Liver (tissue), 9 donors: ENCODE results near the gene THUMPD2. TPM values are rescaled to one million over a fixed set of nuclear protein-coding genes. Genes with fewer than 3 reads are reported as not detected.

Experiments used
- DNase-seq: peaks from one replicate; pipeline ENCODE4 v3.0.0-alpha.2; 2017; ENCODE audit warnings: low spot score
- H3K27ac ChIP-seq, 2 donors: one replicate each; pipeline ENCODE4 v1.7.0; 2013; ENCODE audit warnings: inconsistent platforms in 2 of 2, low read length in 2 of 2, control low read depth in 1 of 2, low read depth in 1 of 2, mild to moderate bottlenecking in 1 of 2
- H3K27me3 ChIP-seq, 4 donors: one replicate each; pipeline versions ENCODE4 v1.6.1 to v1.7.0; 2013; ENCODE audit warnings: low read length in 3 of 4, inconsistent platforms in 1 of 4, mild to moderate bottlenecking in 1 of 4, moderate library complexity in 1 of 4; ENCODE audit not compliant: control insufficient read depth in 4 of 4, insufficient read depth in 4 of 4
- H3K36me3 ChIP-seq, 4 donors: one replicate each; pipeline versions ENCODE4 v1.6.1 to v1.7.0; 2013; ENCODE audit warnings: low read length in 3 of 4, mild to moderate bottlenecking in 3 of 4, low read depth in 1 of 4, moderate library complexity in 1 of 4; ENCODE audit not compliant: control insufficient read depth in 4 of 4, insufficient read depth in 3 of 4
- H3K4me1 ChIP-seq, 4 donors: one replicate each; pipeline versions ENCODE4 v1.6.1 to v1.7.0; 2013; ENCODE audit warnings: low read length in 3 of 4, mild to moderate bottlenecking in 3 of 4, moderate library complexity in 1 of 4; ENCODE audit not compliant: control insufficient read depth in 4 of 4, insufficient read depth in 4 of 4
- H3K4me3 ChIP-seq, 3 donors: one replicate each; pipeline versions ENCODE4 v1.6.1 to v1.7.0; 2013; ENCODE audit warnings: low read length in 3 of 3, control low read depth in 1 of 3, low read depth in 1 of 3, mild to moderate bottlenecking in 1 of 3
- H3K9ac ChIP-seq, 2 donors: one replicate each; pipeline ENCODE4 v1.7.0; 2013; ENCODE audit warnings: low read length in 2 of 2, mild to moderate bottlenecking in 2 of 2, moderate library complexity in 2 of 2, control low read depth in 1 of 2, low read depth in 1 of 2
- H3K9me3 ChIP-seq, 4 donors: one replicate each; pipeline versions ENCODE4 v1.6.1 to v1.7.0; 2013; ENCODE audit warnings: low read length in 3 of 4; ENCODE audit not compliant: control insufficient read depth in 4 of 4
- EGR1 ChIP-seq, 2 donors: IDR thresholded peaks; 2 replicates each; pipeline ENCODE4 v1.6.1; 2016 to 2018; ENCODE audit warnings: antibody characterized with exemption in 2 of 2, low read depth in 2 of 2
- FOXA2 ChIP-seq: IDR thresholded peaks from 2 replicates; pipeline ENCODE4 v1.6.1; 2016; ENCODE audit warnings: antibody characterized with exemption
- GABPA ChIP-seq, 2 donors: IDR thresholded peaks in 1 of 2; conservative IDR thresholded peaks in 1 of 2; 2 replicates each; pipeline ENCODE4 v1.6.1; 2016; ENCODE audit warnings: antibody characterized with exemption in 2 of 2, mild to moderate bottlenecking in 1 of 2, moderate library complexity in 1 of 2
- HNF4A ChIP-seq, 2 donors: conservative IDR thresholded peaks; 2 replicates each; pipeline ENCODE4 v1.6.1; 2016; ENCODE audit warnings: antibody characterized with exemption in 2 of 2, mild to moderate bottlenecking in 2 of 2
- HNF4G ChIP-seq: IDR thresholded peaks from 2 replicates; pipeline ENCODE4 v1.6.1; 2016; ENCODE audit warnings: antibody characterized with exemption
- NR2F2 ChIP-seq: IDR thresholded peaks from 2 replicates; pipeline ENCODE4 v1.6.1; 2016; ENCODE audit warnings: antibody characterized with exemption
- RAD21 ChIP-seq, 2 donors: IDR thresholded peaks; 2 replicates each; pipeline ENCODE4 v1.6.1; 2016; ENCODE audit warnings: antibody characterized with exemption in 2 of 2, mild to moderate bottlenecking in 2 of 2
- REST ChIP-seq: IDR thresholded peaks from 2 replicates; pipeline ENCODE4 v1.6.1; 2016; ENCODE audit warnings: antibody characterized with exemption, mild to moderate bottlenecking
- RXRA ChIP-seq, 2 donors: IDR thresholded peaks; 2 replicates each; pipeline ENCODE4 v1.6.1; 2017 to 2018; ENCODE audit warnings: antibody characterized with exemption in 2 of 2, mild to moderate bottlenecking in 1 of 2
- TAF1 ChIP-seq: conservative IDR thresholded peaks from 2 replicates; pipeline ENCODE4 v1.6.1; 2016; ENCODE audit warnings: antibody characterized with exemption, mild to moderate bottlenecking
- YY1 ChIP-seq: IDR thresholded peaks from 2 replicates; pipeline ENCODE4 v1.6.1; 2016; ENCODE audit warnings: antibody characterized with exemption, mild to moderate bottlenecking
- WGBS: extraction: QIAGEN DNeasy Blood & Tissue Kit; methylation state at CpG from one replicate; pipeline ENCODE4 v1.1.7; 2013; 5-methylcytosine and 5-hydroxymethylcytosine counted together
- polyA plus RNA-seq, 2 donors: library from polyadenylated mRNA; stranded (reverse) in 1 of 2; unstranded in 1 of 2; fragments of 200-250 nt in 1 of 2; fragments of >200 nt in 1 of 2; fragmentation: Nextera tagmentation in 1 of 2; extraction: Ambion mirVana in 1 of 2; gene quantifications; one replicate each; pipeline versions ENCODE4 v1.2.1 to v1.2.3, GENCODE V29; 2013 to 2015
- total RNA-seq, 2 donors: library from RNA; depleted of rRNA; stranded (reverse); fragments of >200 nt; gene quantifications; one replicate each; pipeline ENCODE4 v1.2.3, GENCODE V29; 2014
- TF ChIP-seq, protein P1 (sequence below): IDR thresholded peaks from 2 replicates; pipeline ENCODE4 v1.6.1; 2016; ENCODE audit warnings: antibody characterized with exemption
- TF ChIP-seq, protein P2 (sequence below): fragments of 150-350 bp; IDR thresholded peaks from 2 replicates; pipeline ENCODE4 v1.5.1; 2017; ENCODE audit warnings: improper control_type of control experiment, low read depth, low read length; ENCODE audit not compliant: missing input control
- donor health status: healthy.
- donor health status: healthy.
- donor health status: healthy.
- donor health status: healthy.
- donor health status: healthy.

The THUMPD2 gene
- total and polyA plus RNA-seq, 4 donors = 2.2 to 5.9 (median 5.0) TPM

DNA sequence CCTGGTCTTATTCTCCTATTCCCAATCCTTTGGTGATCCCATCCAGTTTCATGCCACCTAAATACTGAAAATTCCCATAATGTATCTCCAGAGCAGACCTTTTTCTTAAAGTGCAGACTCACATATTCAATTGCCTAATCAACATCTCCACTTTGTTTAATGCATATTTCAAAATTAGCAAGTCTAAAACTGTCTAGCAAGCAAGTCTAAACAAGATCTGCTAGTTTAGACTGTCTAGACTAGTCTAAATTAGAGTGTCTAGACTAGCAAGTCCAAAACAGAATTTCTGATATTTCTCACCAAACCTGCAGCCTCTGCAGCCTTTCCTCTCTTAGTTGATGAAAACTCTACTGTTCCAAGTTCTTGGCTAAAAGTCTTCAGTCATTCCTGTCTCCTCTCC, 44.6 kb downstream of the THUMPD2 start:
- TF ChIP-seq RAD21 (IDR thresholded peaks at IDR 0.05) (no peak), NR2F2 (no peak), YY1 (no peak), HNF4G (no peak), GABPA (IDR thresholded peaks at IDR 0.05 in 1 of 2, conservative IDR thresholded peaks at IDR 0.05 in 1 of 2) (no peak), REST (no peak), EGR1 (IDR thresholded peaks at IDR 0.05; ENCODE audit: low read depth in 2 of 2) (no peak), TAF1 (no peak)
- TF ChIP-seq, protein P1, sequence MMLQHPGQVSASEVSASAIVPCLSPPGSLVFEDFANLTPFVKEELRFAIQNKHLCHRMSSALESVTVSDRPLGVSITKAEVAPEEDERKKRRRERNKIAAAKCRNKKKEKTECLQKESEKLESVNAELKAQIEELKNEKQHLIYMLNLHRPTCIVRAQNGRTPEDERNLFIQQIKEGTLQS = no peak
- Histone ChIP-seq H3K9ac (no peak overlapping the region), H3K4me1 (no peaks in the 10 kb centered on the region), H3K9me3 (no peaks in the 10 kb centered on the region), H3K27me3 (no peaks in the 10 kb centered on the region), H3K27ac (no peak overlapping the region), H3K36me3 (peaks cover 0 to 38% (median 11%) of the 10 kb centered on the region in 4 donors), H3K4me3 (no peak overlapping the region)
- DNase-seq = no peak

DNA sequence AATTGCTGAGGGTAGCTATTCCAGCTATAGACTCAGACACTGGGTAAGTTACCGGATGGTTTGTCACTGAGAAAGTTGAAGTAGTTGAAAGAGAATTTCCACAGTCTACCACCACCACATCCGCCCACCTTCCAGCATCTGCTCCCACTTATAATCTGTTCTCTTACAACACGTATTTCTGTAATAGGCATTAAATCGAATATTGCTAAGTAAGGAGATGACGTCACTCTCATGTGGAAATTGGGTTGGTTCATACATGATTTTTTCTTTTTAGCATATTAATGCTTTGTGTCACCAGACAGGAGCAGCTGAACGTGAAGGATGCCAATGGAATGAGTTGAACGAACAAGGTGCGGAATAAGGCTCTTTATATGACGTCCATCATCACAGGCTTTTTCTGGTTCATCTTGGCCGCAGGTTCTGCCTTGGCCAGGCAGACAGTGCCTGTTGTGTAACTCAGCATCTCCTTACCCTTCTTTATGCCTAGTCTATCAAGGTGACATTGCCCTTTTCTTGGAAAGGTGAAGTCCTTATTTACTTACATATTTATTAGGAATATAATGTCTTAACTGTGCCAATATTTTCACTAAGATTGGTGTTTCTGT, 45.9 kb downstream of the THUMPD2 start:
- WGBS = 96% methylated on average over 10 of the region's 10 CpGs
- TF ChIP-seq GABPA (IDR thresholded peaks at IDR 0.05 in 1 of 2, conservative IDR thresholded peaks at IDR 0.05 in 1 of 2) (no peak), REST (no peak), HNF4A (conservative IDR thresholded peaks at IDR 0.05) (no peak), FOXA2 (no peak), RXRA (IDR thresholded peaks at IDR 0.05) (no peak), RAD21 (IDR thresholded peaks at IDR 0.05) (no peak), HNF4G (no peak)
- TF ChIP-seq, protein P1 = no peak
- TF ChIP-seq, protein P2, sequence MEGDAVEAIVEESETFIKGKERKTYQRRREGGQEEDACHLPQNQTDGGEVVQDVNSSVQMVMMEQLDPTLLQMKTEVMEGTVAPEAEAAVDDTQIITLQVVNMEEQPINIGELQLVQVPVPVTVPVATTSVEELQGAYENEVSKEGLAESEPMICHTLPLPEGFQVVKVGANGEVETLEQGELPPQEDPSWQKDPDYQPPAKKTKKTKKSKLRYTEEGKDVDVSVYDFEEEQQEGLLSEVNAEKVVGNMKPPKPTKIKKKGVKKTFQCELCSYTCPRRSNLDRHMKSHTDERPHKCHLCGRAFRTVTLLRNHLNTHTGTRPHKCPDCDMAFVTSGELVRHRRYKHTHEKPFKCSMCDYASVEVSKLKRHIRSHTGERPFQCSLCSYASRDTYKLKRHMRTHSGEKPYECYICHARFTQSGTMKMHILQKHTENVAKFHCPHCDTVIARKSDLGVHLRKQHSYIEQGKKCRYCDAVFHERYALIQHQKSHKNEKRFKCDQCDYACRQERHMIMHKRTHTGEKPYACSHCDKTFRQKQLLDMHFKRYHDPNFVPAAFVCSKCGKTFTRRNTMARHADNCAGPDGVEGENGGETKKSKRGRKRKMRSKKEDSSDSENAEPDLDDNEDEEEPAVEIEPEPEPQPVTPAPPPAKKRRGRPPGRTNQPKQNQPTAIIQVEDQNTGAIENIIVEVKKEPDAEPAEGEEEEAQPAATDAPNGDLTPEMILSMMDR = no peak
- Histone ChIP-seq H3K9me3 (no peaks in the 10 kb centered on the region), H3K27ac (no peak overlapping the region), H3K36me3 (peaks cover 0 to 31% (median 9%) of the 10 kb centered on the region in 4 donors), H3K4me3 (no peak overlapping the region), H3K4me1 (no peaks in the 10 kb centered on the region), H3K27me3 (no peaks in the 10 kb centered on the region), H3K9ac (no peak overlapping the region)
- no peak for DNase-seq
